ENCODE results near the gene CSN2. TPM values are rescaled to one million over a fixed set of nuclear protein-coding genes. Genes with fewer than 3 reads are reported as not detected.
"Not testable (repeated sequence)": the region's sequence is repeated elsewhere in the genome, so short reads cannot be mapped to it uniquely, and the experiment has no call there.

Gene CSN2
- total and polyA plus RNA-seq, 12 donors = not detected

- H3K9me3 ChIP-seq (replicated peaks in 1 of 3) = no peaks in the 10 kb centered on the region
- no peak for DNase-seq
- TF ChIP-seq POLR2A (IDR thresholded peaks at IDR 0.05) (no peak), CTCF (IDR thresholded peaks at IDR 0.05) (no peak)
- no peaks in the 10 kb centered on the region for H3K4me1 ChIP-seq (replicated peaks in 1 of 2)
- WGBS, 4 donors = 65 to 71% (median 66%) methylated on average over 4 of the region's 4 CpGs
- no peaks in the 10 kb centered on the region for H3K27me3 ChIP-seq
- intact Hi-C loops (cut with DNase I) = no loop called here
- H3K36me3 ChIP-seq (replicated peaks in 1 of 2) = no peaks in the 10 kb centered on the region
- H3K4me3 ChIP-seq = no peak overlapping the region
- no peak overlapping the region for H3K27ac ChIP-seq
Measured at GRCh38 chr4:69934150-69934549, 31.4 kb downstream of the CSN2 start.

DNA sequence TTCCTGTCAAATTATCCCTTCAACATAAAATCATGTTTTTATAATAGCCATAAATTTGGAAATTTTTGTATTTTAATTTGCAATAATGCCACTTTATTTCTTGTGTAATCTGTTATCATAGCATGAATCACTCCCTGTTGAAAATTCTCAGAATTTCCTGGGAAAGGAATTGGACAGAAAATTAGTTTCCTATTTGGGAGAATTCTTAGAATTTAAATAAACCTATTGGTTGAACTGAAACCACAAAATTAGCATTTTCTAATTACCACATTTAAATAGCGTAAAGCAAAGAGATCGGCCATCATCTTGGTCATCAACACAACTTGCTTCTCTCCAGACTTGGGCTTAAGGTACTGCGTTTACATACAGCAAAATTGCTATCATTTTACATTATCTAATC, 34.8 kb downstream of the CSN2 start, which contains the start of gene CSN1S1:
Gene CSN1S1, plus strand, starts transcription at position 301 of the 400 bp plus-strand sequence. CDS start 1,488 bp downstream, outside the sequence.
- Histone ChIP-seq H3K36me3 (replicated peaks in 1 of 2) (no peaks in the 10 kb centered on the region), H3K27ac (no peak within 1 kb of the TSS), H3K4me3 (no peak within 1 kb of the TSS), H3K4me1 (replicated peaks in 1 of 2) (no peaks in the 10 kb centered on the region), H3K27me3 (no peaks in the 10 kb centered on the region), H3K9me3 (replicated peaks in 1 of 3) (no peaks in the 10 kb centered on the region)
- WGBS, 4 donors = 88 to 93% (median 91%) methylated on average over 3 of the region's 3 CpGs
- intact Hi-C loops (cut with DNase I) = no loop called here
- TF ChIP-seq POLR2A (IDR thresholded peaks at IDR 0.05) = no peak
- no peak for TF ChIP-seq CTCF (IDR thresholded peaks at IDR 0.05)
- DNase-seq = no peak

GRCh38 chr4:69923782-69924410, 41.6 kb downstream of the CSN2 start:
- H3K36me3 ChIP-seq (replicated peaks in 1 of 2); H3K4me1 ChIP-seq (replicated peaks in 1 of 2); H3K4me3 ChIP-seq; DNase-seq; H3K27ac ChIP-seq; H3K9me3 ChIP-seq (replicated peaks in 1 of 3); intact Hi-C loops (cut with DNase I); H3K27me3 ChIP-seq: not testable (repeated sequence)
- WGBS, 4 donors = 91 to 95% (median 91%) methylated on average over 4 to 33 of the region's 33 CpGs

DNA sequence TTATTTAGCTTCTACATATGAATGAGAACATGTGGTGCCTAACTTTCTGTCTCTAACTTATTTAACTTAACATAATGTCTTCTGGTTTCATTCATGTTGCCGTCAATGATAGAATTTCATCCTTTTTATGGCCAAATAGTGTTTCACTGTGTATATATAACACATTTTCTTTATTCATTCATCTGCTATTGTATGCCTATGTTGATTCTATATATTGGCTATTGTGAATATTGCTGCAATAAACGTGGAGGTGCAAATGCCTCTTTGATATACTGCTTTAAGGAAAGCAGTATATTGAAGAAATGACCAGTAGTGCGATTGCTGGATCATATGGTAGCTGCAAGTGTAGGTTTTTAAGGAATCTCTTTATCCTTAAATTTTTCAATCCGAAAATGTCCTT, 44.7 kb downstream of the CSN2 start:
- Histone ChIP-seq H3K4me3 (no peak overlapping the region), H3K27me3 (no peaks in the 10 kb centered on the region), H3K9me3 (replicated peaks in 1 of 3) (no peaks in the 10 kb centered on the region), H3K36me3 (replicated peaks in 1 of 2) (no peaks in the 10 kb centered on the region), H3K27ac (no peak overlapping the region), H3K4me1 (replicated peaks in 1 of 2) (no peaks in the 10 kb centered on the region)
- no peak for TF ChIP-seq CTCF (IDR thresholded peaks at IDR 0.05)
- no peak for DNase-seq
- intact Hi-C loops (cut with DNase I) = no loop called here
- WGBS, 4 donors = 38 to 53% (median 46%) methylated on average over 4 of the region's 4 CpGs
